Activated CD4-positive, alpha-beta T cell treated with anti-CD3 and anti-CD28 coated beads, Interleukin-2, amount 10 ng/mL, durations not matched to agents 7 days and 5 days (primary cell): ENCODE data around the gene MAPK7. TPM values are rescaled to one million over a fixed set of nuclear protein-coding genes. Genes with fewer than 3 reads are reported as not detected.

Experiments
- CTCF ChIA-PET: fragments of 350-600 bp; sonication (Branson Sonifier 250); formaldehyde crosslinking; loops from one replicate; lab custom pipeline; 2021; ENCODE audit warnings: antibody characterized with exemption; lab: Charles Lee
- POLR2A ChIA-PET: fragments of 350-600 bp; sonication (Branson Sonifier 250); formaldehyde crosslinking; loops from one replicate; lab custom pipeline; 2021; ENCODE audit warnings: antibody characterized with exemption; lab: Charles Lee
- DNase-seq: peaks from one replicate; pipeline ENCODE4 v3.0.0-alpha.2; 2020
- H3K27ac Mint-ChIP-seq: one replicate; pipeline ENCODE4 v1.8.0; 2021; ENCODE audit warnings: mild to moderate bottlenecking, moderate library complexity, mixed read lengths
- H3K27me3 Mint-ChIP-seq: one replicate; pipeline ENCODE4 v1.8.0; 2021; ENCODE audit warnings: mixed read lengths
- H3K36me3 Mint-ChIP-seq: one replicate; pipeline ENCODE4 v1.8.0; 2021; ENCODE audit warnings: low read depth, mixed read lengths
- H3K4me1 Mint-ChIP-seq: one replicate; pipeline ENCODE4 v1.8.0; 2021; ENCODE audit warnings: mixed read lengths
- H3K4me3 Mint-ChIP-seq: one replicate; pipeline ENCODE4 v1.8.0; 2021; ENCODE audit warnings: mild to moderate bottlenecking, moderate library complexity, mixed read lengths
- H3K9me3 Mint-ChIP-seq: one replicate; pipeline ENCODE4 v1.8.0; 2021; ENCODE audit warnings: mixed read lengths
- total RNA-seq, 2 experiments: library from RNA; stranded (reverse); gene quantifications; one replicate each; pipeline ENCODE4 v1.2.3, GENCODE V29; 2021

The MAPK7 gene
- total RNA-seq, 2 experiments from 2014 or later, result 37.6 to 46.5 TPM

GRCh38 chr17:19336938-19337711, 41.2 kb upstream of the MAPK7 start:
- Mint-ChIP-seq H3K27ac (no peak overlapping the region), H3K4me3 (no peak overlapping the region), H3K4me1 (no peaks in the 10 kb centered on the region), H3K9me3 (no peaks in the 10 kb centered on the region), H3K27me3 (peaks cover 10% of the 10 kb centered on the region), H3K36me3 (no peaks in the 10 kb centered on the region)
- DNase-seq, result no peak
- ChIA-PET CTCF (interaction anchor here (1.1 to 1.6 kb wide), 4 partner anchors 15 to 79 kb away, joined by 3 to 9 read pairs (median 4); partner anchors contain the start of genes B9D1 and MAPK7), POLR2A (no interaction called here)

- CTCF ChIA-PET, result interaction anchor here (0.7 to 1.6 kb wide), 6 partner anchors 16 to 363 kb away, joined by 3 to 9 read pairs (median 3); partner anchors contain the start of genes B9D1 and MAPK7
- H3K4me3 Mint-ChIP-seq, result no peak overlapping the region
- H3K9me3 Mint-ChIP-seq, result no peaks in the 10 kb centered on the region
- H3K4me1 Mint-ChIP-seq, result no peaks in the 10 kb centered on the region
- H3K27me3 Mint-ChIP-seq, result peaks cover 10% of the 10 kb centered on the region
- POLR2A ChIA-PET, result no interaction called here
- no peaks in the 10 kb centered on the region for H3K36me3 Mint-ChIP-seq
- no peak for DNase-seq
- H3K27ac Mint-ChIP-seq, result no peak overlapping the region
Measured at GRCh38 chr17:19337712-19338023, 40.6 kb upstream of the MAPK7 start.

GRCh38 chr17:19338031-19338990, 40.0 kb upstream of the MAPK7 start:
- Mint-ChIP-seq H3K27ac (no peak overlapping the region), H3K9me3 (no peaks in the 10 kb centered on the region), H3K4me3 (no peak overlapping the region), H3K4me1 (no peaks in the 10 kb centered on the region), H3K27me3 (peaks cover 10% of the 10 kb centered on the region), H3K36me3 (no peaks in the 10 kb centered on the region)
- CTCF ChIA-PET, result interaction anchor here (0.6 to 1.6 kb wide), 11 partner anchors 15 to 371 kb away, joined by 3 to 9 read pairs (median 3); partner anchors contain the start of genes B9D1 and MAPK7
- POLR2A ChIA-PET, result no interaction called here
- DNase-seq, result peak; percentile 65

GRCh38 chr17:19339341-19339815, 38.9 kb upstream of the MAPK7 start:
- H3K4me3 Mint-ChIP-seq, result no peak overlapping the region
- POLR2A ChIA-PET, result no interaction called here

GRCh38 chr17:19341211-19341631, 37.1 kb upstream of the MAPK7 start:
- Mint-ChIP-seq H3K4me3 (no peak overlapping the region), H3K4me1 (no peaks in the 10 kb centered on the region), H3K27me3 (peaks cover 10% of the 10 kb centered on the region), H3K27ac (no peak overlapping the region), H3K36me3 (no peaks in the 10 kb centered on the region), H3K9me3 (no peaks in the 10 kb centered on the region)
- ChIA-PET CTCF (interaction anchor here (0.6 to 1.2 kb wide), 3 partner anchors 9 to 22 kb away, joined by 3 to 4 read pairs (median 3); partner anchors contain the start of gene B9D1), POLR2A (no interaction called here)
- no peak for DNase-seq

More at GRCh38 chr17:19339341-19339815, 38.9 kb upstream of the MAPK7 start:
- no peaks in the 10 kb centered on the region for H3K9me3 Mint-ChIP-seq
- no peaks in the 10 kb centered on the region for H3K36me3 Mint-ChIP-seq
- H3K27me3 Mint-ChIP-seq, result peaks cover 10% of the 10 kb centered on the region
- no peak overlapping the region for H3K27ac Mint-ChIP-seq
- H3K4me1 Mint-ChIP-seq, result no peaks in the 10 kb centered on the region
- DNase-seq, result no peak
- CTCF ChIA-PET, result interaction anchor here (1.0 kb wide), 1 partner anchor 15 kb away, joined by 3 read pairs; no protein-coding TSS in a partner anchor

- ChIA-PET POLR2A (no interaction called here), CTCF (interaction anchor here (0.6 to 2.2 kb wide), 6 partner anchors 9 to 21 kb away, joined by 3 to 7 read pairs (median 3); partner anchors contain the start of gene B9D1)
- Mint-ChIP-seq H3K36me3 (no peaks in the 10 kb centered on the region), H3K9me3 (no peaks in the 10 kb centered on the region), H3K27me3 (peaks cover 10% of the 10 kb centered on the region), H3K4me1 (no peaks in the 10 kb centered on the region), H3K4me3 (no peak overlapping the region), H3K27ac (no peak overlapping the region)
- no peak for DNase-seq
Measured at GRCh38 chr17:19341641-19342610, 36.4 kb upstream of the MAPK7 start.

- CTCF ChIA-PET, result interaction anchor here (1.0 to 2.2 kb wide), 3 partner anchors 9 to 20 kb away, joined by 3 to 7 read pairs (median 3); partner anchors contain the start of gene B9D1
- Mint-ChIP-seq H3K27me3 (peaks cover 10% of the 10 kb centered on the region), H3K4me1 (no peaks in the 10 kb centered on the region), H3K27ac (no peak overlapping the region), H3K9me3 (no peaks in the 10 kb centered on the region), H3K36me3 (no peaks in the 10 kb centered on the region), H3K4me3 (no peak overlapping the region)
- no peak for DNase-seq
- POLR2A ChIA-PET, result no interaction called here
Measured at GRCh38 chr17:19342611-19343255, 35.6 kb upstream of the MAPK7 start.

GRCh38 chr17:19343256-19343630, 35.1 kb upstream of the MAPK7 start:
- no peak for DNase-seq
- Mint-ChIP-seq H3K27me3 (peaks cover 10% of the 10 kb centered on the region), H3K4me3 (no peak overlapping the region), H3K9me3 (no peaks in the 10 kb centered on the region), H3K4me1 (no peaks in the 10 kb centered on the region), H3K36me3 (no peaks in the 10 kb centered on the region), H3K27ac (no peak overlapping the region)
- CTCF ChIA-PET, result interaction anchor here (2.2 kb wide), 1 partner anchor 20 kb away, joined by 7 read pairs; the partner anchor contains the start of gene B9D1
- POLR2A ChIA-PET, result no interaction called here

- ChIA-PET CTCF (interaction anchor here (0.6 to 2.2 kb wide), 2 partner anchors 19 to 352 kb away, joined by 3 to 7 read pairs; partner anchors contain the start of gene B9D1), POLR2A (no interaction called here)
- Mint-ChIP-seq H3K4me3 (no peak overlapping the region), H3K4me1 (no peaks in the 10 kb centered on the region), H3K27me3 (peaks cover 10% of the 10 kb centered on the region), H3K27ac (no peak overlapping the region), H3K36me3 (no peaks in the 10 kb centered on the region), H3K9me3 (no peaks in the 10 kb centered on the region)
- DNase-seq, result no peak
Measured at GRCh38 chr17:19343671-19344151, 34.6 kb upstream of the MAPK7 start.

- H3K27me3 Mint-ChIP-seq, result peaks cover 9% of the 10 kb centered on the region
- H3K9me3 Mint-ChIP-seq, result no peaks in the 10 kb centered on the region
- no peaks in the 10 kb centered on the region for H3K36me3 Mint-ChIP-seq
- H3K4me3 Mint-ChIP-seq, result no peak overlapping the region
- CTCF ChIA-PET, result interaction anchor here (0.6 kb wide), 1 partner anchor 351 kb away, joined by 3 read pairs; no protein-coding TSS in a partner anchor
- H3K27ac Mint-ChIP-seq, result no peak overlapping the region
- POLR2A ChIA-PET, result no interaction called here
- H3K4me1 Mint-ChIP-seq, result no peaks in the 10 kb centered on the region
- no peak for DNase-seq
Measured at GRCh38 chr17:19344311-19345066, 33.8 kb upstream of the MAPK7 start.
